GM18907 (cell line): ENCODE results near the gene RAG1.

ENCODE experiments used
- ATAC-seq: cut with Tn5 transposase; IDR thresholded peaks from one replicate; pipeline ENCODE4 v1.9.1; 2021; ENCODE audit warnings: mild to moderate bottlenecking, moderate library complexity; ENCODE audit not compliant: unreplicated experiment

RAG1 gene

DNA sequence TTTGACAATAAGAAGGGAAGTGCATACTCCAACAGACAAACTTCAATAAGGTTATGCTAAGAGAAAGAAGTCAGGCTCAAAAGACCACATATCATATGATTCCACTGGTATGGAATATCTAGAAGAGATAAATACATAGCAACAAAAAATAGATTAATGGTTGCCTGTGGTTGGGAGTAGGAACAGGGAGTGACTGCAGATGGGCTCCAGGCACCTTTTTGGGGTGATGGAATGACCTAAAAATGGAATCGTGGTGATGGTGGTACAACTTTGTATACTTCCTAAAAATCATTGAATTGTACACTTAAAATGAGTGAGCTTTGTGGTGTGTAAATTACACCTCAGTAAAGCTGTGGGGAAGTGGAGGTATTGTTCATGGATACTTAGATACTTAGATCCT, 59.2 kb downstream of the RAG1 start:
- ATAC-seq = no peak

DNA sequence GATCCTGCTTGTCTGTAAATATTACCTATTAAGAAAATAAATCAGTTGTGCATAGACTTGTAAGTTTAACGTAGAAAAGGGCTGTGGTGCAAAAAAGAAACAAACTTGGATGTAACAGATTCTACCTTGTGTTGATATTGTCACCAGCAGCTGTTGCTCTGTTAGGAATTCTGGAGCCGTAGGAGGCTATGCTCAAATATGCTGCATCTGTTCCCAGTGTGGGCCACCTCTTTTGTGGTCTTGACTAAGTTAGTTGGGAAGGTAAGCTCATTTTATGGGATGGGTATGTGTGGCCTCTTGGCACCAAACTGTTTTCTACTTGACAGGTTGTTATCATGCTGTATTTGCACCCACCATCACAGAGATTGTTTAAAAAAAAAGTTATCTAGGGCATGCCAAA, 59.7 kb downstream of the RAG1 start:
- ATAC-seq = no peak

DNA sequence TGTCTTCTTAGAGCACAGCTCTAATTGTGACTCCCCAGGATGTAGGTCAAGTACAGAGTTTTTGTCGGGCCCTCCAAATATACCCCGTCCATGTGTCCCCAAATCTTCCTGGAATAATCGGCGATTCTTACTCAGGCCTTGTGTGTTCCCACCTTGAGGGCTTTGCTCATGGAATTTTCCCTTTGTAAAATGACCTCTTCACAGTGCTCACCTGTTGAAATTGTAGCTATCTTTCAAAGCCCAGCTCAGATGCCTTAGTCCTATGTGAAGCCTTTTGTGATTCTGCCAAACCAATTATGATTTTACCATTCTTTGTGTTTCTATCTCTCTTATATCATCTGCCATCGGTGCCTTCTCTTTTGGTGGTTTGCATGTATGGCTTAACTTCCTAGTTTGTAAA, 60.3 kb downstream of the RAG1 start:
- no peak for ATAC-seq

DNA sequence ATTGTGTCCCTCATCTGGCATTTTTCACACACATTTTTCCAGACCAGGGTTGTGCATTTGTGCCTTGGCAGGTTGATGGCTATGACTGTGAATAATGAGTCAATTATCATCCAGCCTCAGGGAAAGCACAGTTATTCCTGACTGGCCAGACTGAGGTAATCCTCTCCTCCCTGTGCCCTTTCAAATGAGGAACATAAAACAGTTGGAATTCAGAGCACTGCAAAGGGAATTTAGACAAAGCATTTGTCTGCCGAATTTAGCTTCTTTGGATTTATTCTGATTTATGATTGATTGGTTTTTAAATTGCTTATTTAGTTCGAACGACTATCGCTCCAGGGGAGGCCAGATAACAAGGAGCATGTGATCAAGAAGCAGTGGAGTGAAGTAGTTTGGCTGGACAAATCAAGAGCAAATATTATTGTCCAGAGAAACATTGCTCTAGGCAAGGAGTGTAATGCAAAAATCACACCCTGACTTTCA, 61.0 kb downstream of the RAG1 start:
- no peak for ATAC-seq
